Measurements from ENCODE around the gene GPR137.

Gene GPR137, protein sequence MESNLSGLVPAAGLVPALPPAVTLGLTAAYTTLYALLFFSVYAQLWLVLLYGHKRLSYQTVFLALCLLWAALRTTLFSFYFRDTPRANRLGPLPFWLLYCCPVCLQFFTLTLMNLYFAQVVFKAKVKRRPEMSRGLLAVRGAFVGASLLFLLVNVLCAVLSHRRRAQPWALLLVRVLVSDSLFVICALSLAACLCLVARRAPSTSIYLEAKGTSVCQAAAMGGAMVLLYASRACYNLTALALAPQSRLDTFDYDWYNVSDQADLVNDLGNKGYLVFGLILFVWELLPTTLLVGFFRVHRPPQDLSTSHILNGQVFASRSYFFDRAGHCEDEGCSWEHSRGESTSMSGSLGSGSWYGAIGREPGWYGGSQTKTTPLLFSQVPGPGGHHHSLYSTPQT

GRCh38 chr11:64284962-64285884, at the start of gene GPR137:
GPR137 (plus strand) TSS chr11:64285848; CDS start chr11:64286525, 677 bp downstream.
- H3K4me3 ChIP-seq (ENCODE audit: low read length) = peak within 1 kb of the TSS; percentile 89
- peak; percentile 58 for DNase-seq (ENCODE audit: low read depth)
- TF ChIP-seq, protein P1, sequence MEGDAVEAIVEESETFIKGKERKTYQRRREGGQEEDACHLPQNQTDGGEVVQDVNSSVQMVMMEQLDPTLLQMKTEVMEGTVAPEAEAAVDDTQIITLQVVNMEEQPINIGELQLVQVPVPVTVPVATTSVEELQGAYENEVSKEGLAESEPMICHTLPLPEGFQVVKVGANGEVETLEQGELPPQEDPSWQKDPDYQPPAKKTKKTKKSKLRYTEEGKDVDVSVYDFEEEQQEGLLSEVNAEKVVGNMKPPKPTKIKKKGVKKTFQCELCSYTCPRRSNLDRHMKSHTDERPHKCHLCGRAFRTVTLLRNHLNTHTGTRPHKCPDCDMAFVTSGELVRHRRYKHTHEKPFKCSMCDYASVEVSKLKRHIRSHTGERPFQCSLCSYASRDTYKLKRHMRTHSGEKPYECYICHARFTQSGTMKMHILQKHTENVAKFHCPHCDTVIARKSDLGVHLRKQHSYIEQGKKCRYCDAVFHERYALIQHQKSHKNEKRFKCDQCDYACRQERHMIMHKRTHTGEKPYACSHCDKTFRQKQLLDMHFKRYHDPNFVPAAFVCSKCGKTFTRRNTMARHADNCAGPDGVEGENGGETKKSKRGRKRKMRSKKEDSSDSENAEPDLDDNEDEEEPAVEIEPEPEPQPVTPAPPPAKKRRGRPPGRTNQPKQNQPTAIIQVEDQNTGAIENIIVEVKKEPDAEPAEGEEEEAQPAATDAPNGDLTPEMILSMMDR (conservative IDR thresholded peaks at IDR 0.05; ENCODE audit: low read length) = no peak

DNA sequence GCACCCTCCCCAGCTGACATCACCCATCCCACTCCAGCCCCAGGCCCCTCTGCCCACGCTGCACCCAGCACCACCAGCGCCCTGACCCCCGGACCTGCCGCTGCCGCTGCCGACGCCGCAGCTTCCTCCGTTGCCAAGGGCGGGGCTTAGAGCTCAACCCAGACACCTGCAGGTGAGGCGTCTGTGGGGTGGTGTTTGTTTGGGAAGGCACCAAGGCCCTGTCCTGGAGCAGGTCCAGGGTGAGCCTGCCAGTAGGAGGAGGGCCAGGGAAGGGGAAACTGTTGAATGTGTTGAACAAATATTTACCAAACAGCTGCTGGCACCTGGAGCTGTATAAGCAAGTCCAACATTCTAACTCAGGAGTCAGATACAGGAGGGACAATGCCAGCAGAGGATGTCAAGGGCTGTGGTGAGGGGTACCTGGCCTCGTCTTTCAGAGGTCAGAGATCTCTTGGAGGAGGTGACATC, 48.1 kb upstream of the GPR137 start:
- DNase-seq (ENCODE audit: low read depth) = no peak
- TF ChIP-seq, protein P1 (conservative IDR thresholded peaks at IDR 0.05; ENCODE audit: low read length) = no peak
- H3K4me3 ChIP-seq (ENCODE audit: low read length) = no peak overlapping the region

DNA sequence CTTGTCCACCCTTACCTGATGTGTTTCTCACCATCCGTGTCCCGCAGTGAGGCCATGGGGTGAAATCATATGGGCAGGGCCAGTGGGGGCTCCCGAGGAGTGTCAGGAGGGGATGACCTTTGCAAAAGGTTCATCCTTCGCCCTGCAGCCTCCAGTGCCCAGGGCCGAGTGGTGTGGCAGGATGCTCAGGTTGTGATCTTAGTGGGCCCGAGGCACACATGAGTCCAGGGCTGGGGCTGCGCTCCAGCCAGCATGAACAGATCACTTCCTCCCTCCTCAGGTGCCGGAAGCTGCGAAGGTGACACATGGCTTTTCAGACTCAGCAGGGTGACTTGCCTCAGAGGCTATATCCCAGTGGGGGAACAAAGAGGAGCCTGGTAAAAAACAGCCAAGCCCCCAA, 47.6 kb upstream of the GPR137 start:
- TF ChIP-seq, protein P1 (conservative IDR thresholded peaks at IDR 0.05; ENCODE audit: low read length) = no peak
- H3K4me3 ChIP-seq (ENCODE audit: low read length) = no peak overlapping the region
- no peak for DNase-seq (ENCODE audit: low read depth)

DNA sequence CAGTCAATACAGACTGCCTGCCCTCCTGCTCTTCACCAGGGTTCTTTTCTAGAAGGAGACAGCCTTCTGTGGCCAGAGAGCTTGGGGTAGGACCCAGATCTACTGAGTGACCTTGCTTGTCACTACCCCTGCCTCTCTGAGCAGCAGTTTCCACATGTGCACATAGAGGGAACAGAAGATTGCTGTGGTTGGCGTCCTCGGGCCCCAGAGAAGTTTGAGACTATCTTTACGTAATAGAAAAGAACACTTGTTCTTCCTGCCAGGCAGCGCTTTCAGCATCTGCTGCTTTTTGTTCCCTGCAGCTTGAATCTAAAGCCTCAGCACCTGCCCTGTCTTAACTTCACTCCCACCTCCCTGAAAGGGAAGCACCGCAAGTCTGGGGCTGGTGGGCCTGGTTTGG, 46.6 kb upstream of the GPR137 start:
- TF ChIP-seq, protein P1 (conservative IDR thresholded peaks at IDR 0.05; ENCODE audit: low read length) = no peak
- H3K4me3 ChIP-seq (ENCODE audit: low read length) = no peak overlapping the region
- DNase-seq (ENCODE audit: low read depth) = no peak

DNA sequence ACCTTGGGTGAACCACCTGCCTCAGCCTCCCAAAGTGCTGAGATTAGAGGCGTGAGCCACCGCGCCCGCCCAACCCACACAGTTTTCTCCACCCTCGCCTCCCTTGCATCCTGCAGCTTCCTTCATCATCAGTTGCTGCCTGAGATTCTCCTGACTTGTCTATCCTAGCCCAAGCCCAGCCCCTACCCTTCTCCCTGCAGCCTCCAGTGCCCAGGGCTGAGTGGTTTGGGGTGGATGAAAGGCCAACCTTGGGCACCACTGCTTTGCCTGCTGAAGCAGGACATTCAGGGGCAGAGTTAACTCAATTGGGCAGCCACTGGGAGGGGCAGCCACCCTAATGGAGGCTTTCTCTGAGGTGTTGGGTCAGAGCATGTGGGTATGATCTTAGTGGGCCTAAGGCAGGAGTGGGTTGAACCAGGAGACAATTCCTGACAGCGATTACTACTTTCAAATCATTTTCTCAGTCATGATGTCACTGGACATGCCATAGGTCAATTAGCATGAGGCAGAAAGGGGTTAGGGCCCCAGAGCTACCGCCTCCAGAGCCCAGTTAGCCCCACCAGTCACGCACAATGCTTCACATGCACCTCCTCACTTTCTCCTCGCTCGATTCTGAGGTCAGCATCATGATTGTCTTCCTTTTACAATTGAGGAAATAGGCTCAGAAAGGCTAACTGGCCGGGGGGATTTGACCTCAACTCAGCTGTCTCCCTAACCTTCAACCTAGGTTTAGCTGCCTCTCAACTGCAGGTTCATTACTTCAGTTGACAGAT, 45.8 kb upstream of the GPR137 start:
- H3K4me3 ChIP-seq (ENCODE audit: low read length) = peak overlapping the region; percentile 79
- TF ChIP-seq, protein P1 (conservative IDR thresholded peaks at IDR 0.05; ENCODE audit: low read length) = no peak
- DNase-seq (ENCODE audit: low read depth) = no peak

DNA sequence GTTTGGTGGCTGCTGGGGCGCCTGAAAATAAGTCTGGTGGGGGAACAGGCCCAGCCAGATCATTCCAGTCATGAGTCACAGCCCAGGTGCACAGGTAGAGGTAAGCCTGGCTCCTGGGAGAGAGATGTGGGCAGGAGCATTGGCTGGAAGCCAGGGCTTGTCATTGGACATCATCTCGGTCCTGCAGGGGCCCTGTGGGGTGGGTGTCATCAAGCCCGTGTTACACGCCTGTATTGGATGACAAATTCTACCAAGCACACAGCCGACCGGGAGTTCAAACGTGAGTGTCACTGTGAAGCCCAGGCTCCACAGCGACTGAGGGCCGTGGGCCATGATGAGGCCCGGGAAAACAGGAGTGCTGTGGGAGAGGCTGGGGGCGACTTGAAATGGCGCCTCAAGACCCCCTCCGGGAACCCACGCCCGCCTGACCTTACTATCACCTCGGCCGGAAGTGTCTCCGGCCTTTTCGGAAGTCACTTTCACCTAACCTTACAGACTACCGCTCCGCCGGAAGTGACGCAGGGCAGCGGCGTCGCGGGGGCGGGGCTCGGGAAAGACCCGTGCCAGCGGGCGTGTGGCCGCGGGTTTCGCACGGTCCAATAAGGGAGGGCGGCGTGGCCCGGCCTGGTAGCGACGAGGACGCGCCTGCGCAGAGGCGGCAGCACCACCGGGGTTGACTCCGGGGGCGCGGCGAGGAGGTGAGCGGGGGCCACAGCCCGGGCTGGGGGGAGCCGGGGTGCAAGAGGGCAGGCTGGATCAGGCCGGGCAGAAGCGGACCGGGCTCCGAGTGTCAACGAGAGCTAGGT, 45.0 kb upstream of the GPR137 start, which contains the start of gene FKBP2:
TSS of gene FKBP2 (plus strand) at position 661 of the 806 bp plus-strand sequence. CDS start 1,293 bp downstream, outside the sequence.
- DNase-seq (ENCODE audit: low read depth) = peak; percentile 96
- peak within 1 kb of the TSS; percentile 82 for H3K4me3 ChIP-seq (ENCODE audit: low read length)
- TF ChIP-seq, protein P1 (conservative IDR thresholded peaks at IDR 0.05; ENCODE audit: low read length) = no peak

Measured in AG10803 (cell line).